Measurements from ENCODE around the gene TFR2. TPM values are rescaled to one million over a fixed set of nuclear protein-coding genes. Genes with fewer than 3 reads are reported as not detected.
"Not testable (repeated sequence)": the region's sequence is repeated elsewhere in the genome, so short reads cannot be mapped to it uniquely, and the experiment has no call there.

The TFR2 gene
- total and polyA plus RNA-seq, 2 donors (not counting 3 experiments of a cell fraction or from before 2014, with no cell fraction given), result 0.37 to 0.60 TPM

DNA sequence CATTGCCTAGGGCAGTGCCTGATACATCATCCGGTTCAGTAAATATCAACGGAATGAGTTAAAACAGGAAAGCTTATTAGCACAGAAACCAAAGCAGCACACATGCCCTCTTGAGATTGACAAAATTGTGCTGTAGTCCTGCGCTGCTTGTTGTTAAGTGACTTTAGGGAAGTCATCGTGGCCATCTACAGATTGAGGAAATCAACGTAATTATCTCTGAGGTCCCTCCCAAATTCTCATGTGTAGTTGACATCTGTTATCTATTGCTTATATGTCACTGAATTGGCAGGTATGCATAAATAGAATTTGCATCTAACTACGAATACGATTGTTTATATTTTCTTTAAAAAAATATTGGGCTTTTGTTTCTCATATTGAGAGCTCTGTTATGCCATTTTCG lies 28.7 kb upstream of the TFR2 start:
- BruUV-seq (replicated peaks), result no TSS peak

GRCh38 chr7:100669106-100669505 lies 27.8 kb upstream of the TFR2 start:
- POLR2A ChIA-PET; H3K4me1 ChIP-seq (ENCODE audit: control insufficient read depth, extremely low read depth, insufficient read depth, low read length); H3K27ac ChIP-seq (ENCODE audit: insufficient read depth, low read depth, low read length); H3K27me3 ChIP-seq (ENCODE audit: control insufficient read depth in 2 of 2, insufficient read depth in 2 of 2, low read length in 2 of 2); intact Hi-C loops (cut with micrococcal nuclease); H2AFZ ChIP-seq (ENCODE audit: low read depth, low read length); dilution Hi-C loops (cut with MboI; ENCODE audit: extremely low pct_ligation_motif_present, low sequenced_read_pairs); BruUV-seq (replicated peaks); H3K36me3 ChIP-seq (ENCODE audit: control insufficient read depth in 2 of 2, extremely low read depth in 1 of 2, insufficient read depth in 2 of 2, low read length in 2 of 2); FAIRE-seq; DNase-seq (ENCODE audit: low read depth, low spot score); H3K4me3 ChIP-seq (replicated peaks in 1 of 3; ENCODE audit: insufficient read depth in 1 of 3, low read depth in 1 of 3, low read length in 3 of 3); H3K9ac ChIP-seq (replicated peaks; ENCODE audit: extremely low read depth, insufficient read depth, low read length); H3K4me2 ChIP-seq (ENCODE audit: insufficient read depth, low read length); H3K79me2 ChIP-seq (ENCODE audit: control insufficient read depth, insufficient read depth, low read length); CTCF ChIA-PET; H3K9me1 ChIP-seq (replicated peaks; ENCODE audit: control insufficient read depth, extremely low read depth, insufficient read depth, low read length); H4K20me1 ChIP-seq (replicated peaks; ENCODE audit: control insufficient read depth, extremely low read depth, insufficient read depth, low read length); H3K9me3 ChIP-seq (replicated peaks; ENCODE audit: control insufficient read depth, insufficient read depth, low read length): not testable (repeated sequence)

More for the DNA sequence above, 28.7 kb upstream of the TFR2 start:
- Histone ChIP-seq H3K9ac (replicated peaks; ENCODE audit: extremely low read depth, insufficient read depth, low read length) (no peak overlapping the region), H2AFZ (ENCODE audit: low read depth, low read length) (no peak overlapping the region), H3K27ac (ENCODE audit: insufficient read depth, low read depth, low read length) (no peak overlapping the region), H3K4me1 (ENCODE audit: control insufficient read depth, extremely low read depth, insufficient read depth, low read length) (no peaks in the 10 kb centered on the region), H3K9me1 (replicated peaks; ENCODE audit: control insufficient read depth, extremely low read depth, insufficient read depth, low read length) (no peaks in the 10 kb centered on the region), H3K79me2 (ENCODE audit: control insufficient read depth, insufficient read depth, low read length) (peaks cover 14% of the 10 kb centered on the region), H3K36me3 (ENCODE audit: control insufficient read depth in 2 of 2, extremely low read depth in 1 of 2, insufficient read depth in 2 of 2, low read length in 2 of 2) (no peaks in the 10 kb centered on the region), H3K4me3 (replicated peaks in 1 of 3; ENCODE audit: insufficient read depth in 1 of 3, low read depth in 1 of 3, low read length in 3 of 3) (no peak overlapping the region), H3K27me3 (ENCODE audit: control insufficient read depth in 2 of 2, insufficient read depth in 2 of 2, low read length in 2 of 2) (peaks cover 4 to 5% of the 10 kb centered on the region in 2 experiments), H3K9me3 (replicated peaks; ENCODE audit: control insufficient read depth, insufficient read depth, low read length) (no peaks in the 10 kb centered on the region), H3K4me2 (ENCODE audit: insufficient read depth, low read length) (no peak overlapping the region), H4K20me1 (replicated peaks; ENCODE audit: control insufficient read depth, extremely low read depth, insufficient read depth, low read length) (no peaks in the 10 kb centered on the region)
- dilution Hi-C loops (cut with MboI; ENCODE audit: extremely low pct_ligation_motif_present, low sequenced_read_pairs) (no loop called here), intact Hi-C loops (cut with micrococcal nuclease) (no loop called here)
- TF ChIP-seq JUN (IDR thresholded peaks at IDR 0.05; ENCODE audit: borderline replicate concordance, insufficient read depth, insufficient read length, low read depth) (no peak), POLR2A (IDR thresholded peaks at IDR 0.05; ENCODE audit: low read depth, low read length) (no peak), MYC (IDR thresholded peaks at IDR 0.05; ENCODE audit: low read depth, low read length) (no peak), POLR2AphosphoS5 (IDR thresholded peaks at IDR 0.05; ENCODE audit: insufficient read depth, low read depth, low read length) (no peak), EZH2 (IDR thresholded peaks at IDR 0.05; ENCODE audit: borderline replicate concordance, low read depth, low read length, severe bottlenecking) (no peak), GATA2 (IDR thresholded peaks at IDR 0.05; ENCODE audit: insufficient read depth, insufficient read length, low read depth, low read length) (no peak), FOS (IDR thresholded peaks at IDR 0.05; ENCODE audit: borderline replicate concordance, insufficient read depth, low read length) (no peak), CTCF (IDR thresholded peaks at IDR 0.05; ENCODE audit: extremely low read depth in 1 of 2, insufficient read depth in 1 of 2, low read depth in 1 of 2, low read length in 2 of 2) (no peak)
- TF ChIP-seq, protein P1, sequence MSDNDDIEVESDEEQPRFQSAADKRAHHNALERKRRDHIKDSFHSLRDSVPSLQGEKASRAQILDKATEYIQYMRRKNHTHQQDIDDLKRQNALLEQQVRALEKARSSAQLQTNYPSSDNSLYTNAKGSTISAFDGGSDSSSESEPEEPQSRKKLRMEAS (IDR thresholded peaks at IDR 0.05; ENCODE audit: insufficient read depth, insufficient read length), result no peak
- DNase-seq (ENCODE audit: low read depth, low spot score) (no peak), FAIRE-seq (no peak)
- ChIA-PET POLR2A (no interaction called here), CTCF (interaction anchor here (1.5 to 1.6 kb wide), 2 partner anchors 14 to 36 kb away, joined by 4 read pairs; partner anchors contain the start of genes ACTL6B and POP7)
